Spleen (tissue), 7 donors: Measurements from ENCODE around the gene PAN2.

Source experiments
- CTCF ChIP-seq, 11 experiments: fragments of 200-600 bp in 7 of 11; fragments of 450-650 bp in 4 of 11; sonication (generic) in 4 of 11; IDR thresholded peaks in 8 of 11; conservative IDR thresholded peaks in 3 of 11; 1 replicate in 7 of 11; 2 replicates in 4 of 11; pipeline versions ENCODE4 v1.4.0 to v1.8.0; 2016 to 2021; ENCODE audit warnings: antibody characterized with exemption in 11 of 11, inconsistent platforms in 4 of 11, mild to moderate bottlenecking in 1 of 11
- POLR2A ChIP-seq, 3 donors: fragments of 450-650 bp; IDR thresholded peaks; one replicate each; pipeline ENCODE4 v1.5.1; 2017; ENCODE audit warnings: antibody characterized with exemption in 3 of 3, mild to moderate bottlenecking in 1 of 3
- donor health status: DM: no; HTN: no; CAD: no; lungs with moderate emphysema.
- donor health status: DM: no; HTN: no; CAD: no.
- donor health status: DM: no; HTN: no; CAD: no.

DNA sequence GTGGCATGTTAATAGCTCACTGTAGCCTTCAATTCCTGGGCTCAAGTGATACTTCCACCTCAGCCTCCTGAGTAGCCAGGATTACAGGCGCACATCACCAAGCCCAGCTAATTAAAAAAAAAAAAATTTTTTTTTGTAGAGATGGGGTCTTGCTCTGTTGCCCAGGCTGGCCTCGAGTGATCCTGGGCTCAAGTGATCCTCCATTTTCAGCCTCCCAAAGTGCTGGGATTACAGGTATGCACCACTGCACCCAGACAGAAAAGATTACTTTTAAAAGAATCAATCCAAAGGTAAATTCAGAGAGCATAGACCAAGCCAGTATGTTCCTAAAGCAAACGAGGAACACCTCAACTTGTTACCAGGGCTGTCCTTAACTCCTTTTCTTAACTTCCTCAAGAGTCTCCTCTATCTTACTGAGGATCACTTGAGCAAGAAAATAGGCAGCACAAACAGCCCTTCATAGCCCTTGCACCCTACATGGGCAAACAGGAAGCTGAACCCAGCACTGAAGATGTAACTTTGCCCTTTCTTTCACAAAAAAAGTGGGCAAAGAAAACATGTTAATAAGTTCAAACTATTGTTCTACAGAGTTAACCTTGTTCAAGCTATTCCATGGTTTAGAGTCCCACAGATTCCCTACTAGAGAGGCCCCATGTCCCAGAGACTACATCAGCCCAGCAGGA lies 45.0 kb downstream of the PAN2 start:
- no peak for TF ChIP-seq CTCF (IDR thresholded peaks at IDR 0.05 in 8 of 11, conservative IDR thresholded peaks at IDR 0.05 in 3 of 11)
- TF ChIP-seq POLR2A (IDR thresholded peaks at IDR 0.05) = no peak
